ENCODE measurements around the gene HTT.

The HTT gene

GRCh38 chr4:3223956-3224748 lies 149.7 kb downstream of the HTT start:
- no peak for DNase-seq

DNA sequence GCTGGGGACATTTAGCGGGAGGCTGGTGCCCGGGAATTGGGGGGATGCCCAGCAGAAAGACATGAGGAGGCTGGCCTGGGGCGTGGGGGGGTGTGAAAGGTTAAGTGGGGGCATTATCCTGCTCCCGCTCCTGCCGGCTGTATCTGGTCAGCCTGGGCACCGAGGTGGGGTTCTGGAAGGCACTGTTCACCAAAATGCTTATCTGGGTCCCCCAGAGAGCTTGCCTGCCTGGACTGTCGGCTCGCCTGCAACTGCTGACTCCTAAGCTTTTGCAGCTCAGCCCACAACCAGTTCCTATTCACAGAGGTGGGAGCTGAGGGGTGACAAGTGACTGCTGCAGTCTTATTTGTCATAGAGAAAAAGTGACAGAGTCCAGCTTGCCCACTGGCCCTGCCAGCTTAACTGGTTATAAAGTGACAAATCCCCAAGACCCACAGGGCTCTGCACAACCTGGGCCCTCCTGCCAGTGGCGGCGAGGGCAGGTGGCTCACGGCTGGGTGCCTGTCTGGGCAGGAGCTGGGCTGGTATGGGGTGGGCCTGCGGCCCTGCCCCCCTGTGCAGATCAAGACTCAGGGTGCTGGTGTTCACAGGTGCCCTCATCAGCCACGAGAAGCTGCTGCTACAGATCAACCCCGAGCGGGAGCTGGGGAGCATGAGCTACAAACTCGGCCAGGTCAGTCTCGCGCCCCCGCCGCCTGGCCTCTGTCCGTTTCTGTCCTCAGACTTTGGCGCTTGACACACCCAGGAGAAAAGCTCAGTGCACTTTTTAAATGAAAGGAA lies 150.8 kb downstream of the HTT start:
- no peak for DNase-seq

DNA sequence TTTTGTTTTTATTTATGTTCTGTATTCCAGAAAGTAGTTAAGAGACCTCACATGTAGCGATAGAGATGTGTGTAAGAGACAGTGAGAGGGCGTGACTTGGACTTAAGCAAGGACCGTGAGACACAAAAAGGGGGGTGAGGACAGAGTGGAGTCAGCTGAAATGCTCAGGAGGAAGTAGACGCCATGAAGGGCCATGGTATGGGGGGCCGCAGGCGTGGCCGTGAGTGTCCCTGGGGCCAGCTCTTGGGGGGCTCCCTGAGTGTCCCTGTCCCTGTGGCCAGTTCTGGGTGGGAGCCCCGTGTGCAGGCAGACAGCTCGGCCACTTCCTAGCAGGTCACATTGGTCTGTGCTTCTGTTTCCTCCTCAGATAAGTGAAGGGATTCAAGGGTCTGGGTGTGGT lies 151.5 kb downstream of the HTT start:
- no peak for DNase-seq

DNA sequence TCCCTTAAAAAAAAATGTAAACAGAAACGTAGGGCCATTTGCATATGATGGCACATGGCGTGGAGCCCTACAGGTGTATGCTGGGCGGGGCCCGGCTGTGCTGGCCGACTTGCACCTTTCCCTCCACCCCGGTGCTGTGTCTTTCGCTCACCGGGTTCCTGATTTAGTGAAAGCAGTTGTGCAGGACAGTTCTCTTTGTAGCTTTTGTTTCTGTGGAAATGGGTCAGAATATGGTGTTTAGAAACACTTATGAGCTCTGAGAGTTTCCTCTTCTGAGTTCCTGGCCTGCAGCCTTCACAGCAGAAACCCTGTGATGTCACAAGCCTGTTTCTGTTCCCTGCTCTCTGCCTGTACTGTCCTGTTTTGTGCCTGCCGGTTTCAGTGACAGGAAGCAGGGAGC lies 152.0 kb downstream of the HTT start:
- DNase-seq = no peak

- DNase-seq = no peak
These were observed 152.5 kb downstream of the HTT start for GRCh38 chr4:3226944-3227343.

DNA sequence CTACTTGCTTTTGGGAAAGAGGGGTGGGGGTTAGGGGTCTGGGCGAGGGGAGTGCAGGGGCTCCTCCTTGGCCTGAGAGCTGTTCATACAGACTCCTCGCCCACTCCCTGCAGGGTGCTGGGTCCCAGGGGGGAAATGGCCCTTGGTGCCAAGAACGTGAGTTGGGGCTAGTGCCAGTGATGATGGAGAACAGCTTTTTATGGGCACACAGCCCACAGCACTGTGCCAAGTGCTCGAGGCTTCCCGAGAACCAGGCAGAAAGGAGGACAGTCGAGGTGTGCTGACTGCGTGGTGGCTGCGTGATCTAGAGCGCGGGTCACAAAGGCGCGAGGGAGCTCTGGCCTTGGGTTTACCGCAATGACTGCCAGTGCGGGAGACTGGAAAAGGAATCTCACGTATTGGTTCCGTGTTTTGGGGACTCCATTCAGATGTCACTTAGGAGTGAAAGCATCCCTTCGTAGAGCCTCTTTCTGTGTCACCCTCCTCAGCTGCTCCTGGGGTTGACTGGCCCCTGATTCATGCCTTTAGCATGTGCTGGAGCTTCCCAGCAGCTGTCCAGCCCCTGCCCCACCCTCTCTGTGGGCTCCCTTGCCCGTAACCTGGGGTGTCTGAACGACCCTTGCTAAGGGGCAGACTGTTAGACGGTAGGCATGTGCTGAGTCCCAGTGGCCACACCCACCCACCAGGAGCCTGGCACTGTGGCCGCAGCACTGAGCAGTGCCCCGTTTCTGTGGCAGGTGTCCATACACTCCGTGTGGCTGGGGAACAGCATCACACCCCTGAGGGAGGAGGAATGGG lies 153.6 kb downstream of the HTT start:
- DNase-seq = no peak

DNA sequence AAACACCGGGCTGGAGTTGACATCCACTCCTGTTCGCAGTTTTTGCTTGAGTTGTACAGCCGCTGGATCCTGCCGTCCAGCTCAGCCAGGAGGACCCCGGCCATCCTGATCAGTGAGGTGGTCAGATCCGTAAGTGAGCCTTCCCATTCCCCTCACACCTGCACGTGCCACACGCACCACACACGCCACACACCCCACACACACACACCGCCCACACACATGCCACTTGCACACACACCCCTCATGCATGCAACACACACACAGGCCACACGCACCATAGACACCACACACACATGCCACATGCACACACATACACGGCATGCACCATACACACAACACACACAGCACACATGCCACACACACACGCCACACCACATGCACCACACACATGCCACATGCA lies 154.4 kb downstream of the HTT start:
- no peak for DNase-seq

- no peak for DNase-seq
These were observed 154.8 kb downstream of the HTT start for GRCh38 chr4:3229328-3229727.

DNA sequence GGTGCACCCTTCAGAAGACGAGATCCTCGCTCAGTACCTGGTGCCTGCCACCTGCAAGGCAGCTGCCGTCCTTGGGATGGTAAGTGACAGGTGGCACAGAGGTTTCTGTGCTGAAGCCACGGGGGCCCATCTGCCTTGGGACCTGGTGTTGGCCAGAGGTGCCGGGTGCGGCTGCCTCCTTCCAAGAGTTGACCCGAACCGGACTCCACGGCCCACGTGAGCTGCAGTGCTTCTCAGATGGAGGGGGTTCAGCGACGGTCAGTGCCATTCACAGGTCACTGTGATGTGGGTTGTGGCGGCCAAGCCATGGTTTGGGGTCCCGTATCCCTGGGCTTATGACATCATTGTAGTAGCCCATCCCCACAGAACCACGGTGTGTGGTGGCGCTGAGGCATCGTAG lies 155.5 kb downstream of the HTT start:
- DNase-seq = no peak

DNA sequence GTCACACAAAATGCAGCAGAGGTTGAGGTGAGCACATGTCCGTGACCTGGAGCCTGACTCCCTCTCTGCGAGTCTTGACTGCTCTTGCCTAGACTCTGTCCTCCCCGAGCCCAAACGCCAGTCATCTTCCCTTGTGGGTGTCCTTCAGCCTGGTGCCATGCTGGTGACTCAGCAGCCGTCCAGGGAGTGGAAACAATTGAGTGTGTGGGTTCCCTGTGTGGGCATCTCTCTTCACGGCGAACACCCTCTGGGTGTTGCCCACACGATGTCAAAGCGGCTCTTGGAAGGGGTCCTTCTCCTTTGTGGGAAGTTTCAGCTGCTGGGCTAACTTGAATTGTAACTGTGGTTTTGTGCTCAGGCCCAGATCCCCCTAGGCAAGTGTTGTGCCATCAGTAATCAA lies 157.0 kb downstream of the HTT start:
- DNase-seq = no peak

GRCh38 chr4:3232001-3232400 lies 157.5 kb downstream of the HTT start:
- DNase-seq = no peak

DNA sequence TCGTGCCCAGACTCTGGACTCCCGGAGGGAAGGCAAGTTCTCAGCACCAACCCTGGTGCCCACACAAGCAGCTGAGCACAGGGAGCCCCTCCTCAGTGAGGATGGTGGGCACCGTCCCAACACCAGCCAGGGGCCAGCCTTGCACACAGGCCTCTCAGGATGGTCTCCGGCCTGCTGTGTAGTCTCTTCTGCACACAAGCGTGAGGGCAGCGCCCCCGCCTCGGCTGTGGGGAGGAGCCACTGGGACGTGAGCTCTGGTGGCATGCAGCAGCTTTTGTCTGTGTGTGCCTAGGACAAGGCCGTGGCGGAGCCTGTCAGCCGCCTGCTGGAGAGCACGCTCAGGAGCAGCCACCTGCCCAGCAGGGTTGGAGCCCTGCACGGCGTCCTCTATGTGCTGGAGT lies 158.4 kb downstream of the HTT start:
- no peak for DNase-seq

DNA sequence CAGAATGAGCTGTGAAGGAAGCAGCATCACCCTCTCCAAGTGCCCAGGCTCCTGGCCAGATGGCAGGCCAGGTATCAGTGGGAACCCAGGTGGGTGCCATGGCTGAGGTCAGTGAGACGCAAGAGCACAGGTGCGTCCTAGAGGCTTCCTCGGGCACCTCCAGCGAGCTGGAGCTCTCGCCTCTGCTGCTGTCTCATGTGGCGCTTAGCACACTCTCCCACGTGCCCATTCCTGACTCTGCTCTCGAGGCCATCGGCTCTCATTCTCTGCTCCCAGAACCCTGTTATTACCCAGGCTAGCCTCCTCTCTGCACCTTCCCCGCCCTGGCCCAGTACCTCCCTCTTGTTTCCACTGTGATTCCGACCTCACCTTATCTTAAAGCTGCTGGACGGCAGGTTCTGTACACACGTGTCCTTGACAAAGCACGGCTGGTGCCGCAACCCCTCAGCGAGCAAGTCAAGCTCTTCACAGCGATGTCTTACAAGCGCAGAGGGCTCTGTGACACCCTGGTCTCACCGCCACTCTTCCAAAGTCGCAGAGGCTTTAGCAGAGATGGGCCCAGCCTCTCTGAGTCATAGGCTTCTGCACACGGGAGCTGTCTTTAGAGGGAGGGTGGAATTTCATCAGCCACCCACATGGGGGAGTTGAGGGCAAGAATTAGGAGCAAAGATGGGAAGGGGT lies 159.1 kb downstream of the HTT start:
- DNase-seq = no peak

DNA sequence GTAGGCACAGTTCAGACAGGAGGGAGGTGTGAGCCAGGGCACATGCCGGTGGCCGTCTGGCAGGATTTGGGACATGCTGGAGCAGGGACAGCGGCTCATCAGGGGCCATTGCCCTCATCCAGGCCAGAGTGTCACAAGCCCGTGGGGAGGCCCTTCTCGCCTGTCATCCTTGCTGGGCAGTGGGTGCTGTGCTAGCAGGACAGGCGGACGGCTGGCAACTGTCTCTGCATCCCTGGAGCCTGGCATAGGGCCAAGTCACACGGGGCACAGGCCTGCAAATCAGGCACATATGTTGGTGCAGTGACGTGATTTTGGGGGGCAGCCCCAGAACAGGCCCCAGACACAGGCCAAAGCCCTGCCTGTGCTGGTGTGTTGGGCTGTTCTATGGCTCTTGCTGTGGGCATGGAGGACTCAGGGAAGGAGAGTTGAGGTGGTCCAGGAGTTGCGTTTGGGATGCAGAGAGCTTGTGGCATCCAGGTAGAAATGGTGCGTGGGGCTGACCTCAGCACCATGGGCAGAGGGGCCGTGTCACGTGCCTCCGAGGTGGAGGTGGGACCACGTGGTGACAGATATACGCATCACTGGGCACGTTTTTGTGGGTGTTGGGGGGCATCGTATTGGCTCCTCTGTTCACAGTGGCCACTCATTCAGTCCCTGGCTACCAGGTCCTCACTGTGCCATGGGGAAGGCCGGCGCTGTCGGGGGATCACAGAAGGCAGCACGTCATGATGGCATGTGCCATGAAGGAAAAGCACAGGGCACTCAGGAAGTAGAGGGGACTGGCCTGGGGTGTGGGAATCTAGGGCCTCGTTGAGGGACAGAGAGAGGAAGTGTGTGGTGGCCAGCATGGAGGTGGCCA lies 159.9 kb downstream of the HTT start:
- no peak for DNase-seq

- DNase-seq = no peak
These were observed 160.5 kb downstream of the HTT start for GRCh38 chr4:3235030-3235345.

GRCh38 chr4:3235581-3235980 lies 161.1 kb downstream of the HTT start:
- no peak for DNase-seq

GRCh38 chr4:3236326-3236878 lies 161.9 kb downstream of the HTT start:
- no peak for DNase-seq

GRCh38 chr4:3237266-3237665 lies 162.8 kb downstream of the HTT start:
- no peak for DNase-seq

DNA sequence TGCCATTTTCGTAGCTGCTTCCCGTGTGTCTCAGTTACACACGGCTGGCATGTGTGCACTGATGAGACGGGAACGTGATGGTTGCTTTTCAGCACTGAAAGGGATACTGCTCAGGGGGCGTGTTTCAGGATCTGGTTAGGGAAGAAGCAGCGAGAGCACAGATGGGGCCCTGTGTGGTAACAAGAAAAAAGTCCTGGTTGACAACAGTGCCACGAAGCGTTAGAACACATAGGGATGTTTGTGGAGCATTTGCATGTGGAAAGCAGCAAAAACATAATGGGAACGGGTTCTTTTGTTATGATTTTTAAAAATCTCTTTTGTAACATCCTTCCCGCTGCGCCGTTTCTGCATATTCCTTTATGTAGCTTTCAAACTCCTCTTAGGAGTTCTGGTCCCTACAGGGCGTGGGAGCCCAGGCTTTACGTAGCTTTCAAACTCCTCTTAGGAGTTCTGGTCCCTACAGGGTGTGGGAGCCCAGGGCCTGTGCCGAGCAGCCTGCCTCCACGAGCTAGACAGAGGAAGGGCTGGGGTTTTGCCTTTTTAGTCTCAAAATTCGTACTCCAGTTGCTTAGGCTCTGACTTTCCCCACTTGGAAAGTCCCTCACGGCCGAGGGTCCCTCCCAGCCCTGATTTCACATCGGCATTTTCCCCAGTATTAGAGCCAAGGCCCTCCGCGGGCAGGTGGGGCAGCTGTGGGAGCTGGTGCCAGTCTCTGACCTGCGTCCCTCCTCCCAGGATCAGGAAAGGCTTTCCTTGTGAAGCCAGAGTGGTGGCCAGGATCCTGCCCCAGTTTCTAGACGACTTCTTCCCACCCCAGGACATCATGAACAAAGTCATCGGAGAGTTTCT lies 163.5 kb downstream of the HTT start:
- no peak for DNase-seq

DNA sequence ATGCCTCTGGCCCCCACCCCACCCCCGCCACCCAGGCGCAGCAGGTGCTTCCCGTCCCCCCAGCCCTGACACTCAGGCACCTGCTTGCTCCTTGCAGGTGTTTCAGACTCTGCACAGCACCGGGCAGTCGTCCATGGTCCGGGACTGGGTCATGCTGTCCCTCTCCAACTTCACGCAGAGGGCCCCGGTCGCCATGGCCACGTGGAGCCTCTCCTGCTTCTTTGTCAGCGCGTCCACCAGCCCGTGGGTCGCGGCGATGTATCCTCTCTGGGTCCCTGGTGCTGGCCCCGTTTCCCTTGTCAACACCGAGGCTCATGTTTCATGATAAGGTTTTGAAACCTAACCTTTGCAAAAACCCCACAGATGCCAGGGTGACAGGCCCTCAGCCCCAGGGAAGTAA lies 164.2 kb downstream of the HTT start:
- no peak for DNase-seq

- no peak for DNase-seq
These were observed 164.8 kb downstream of the HTT start for GRCh38 chr4:3239303-3239702.

All from NCI-H1436 (cell line).